HCT116 (cell line): ENCODE results near the gene ABR. TPM values are rescaled to one million over a fixed set of nuclear protein-coding genes. Genes with fewer than 3 reads are reported as not detected.
"Not testable (repeated sequence)": the region's sequence is repeated elsewhere in the genome, so short reads cannot be mapped to it uniquely, and the experiment has no call there.

Source experiments
- ATAC-seq: fragments of 200-7000 bp; cut with Tn5 transposase; 2 replicates; pipeline ENCODE4 v1.9.1; 2020; ENCODE audit warnings: mild to moderate bottlenecking, moderate library complexity
- BruUV-seq: library from RNA; stranded (reverse); fragments of 400-500 nt; replicated peaks from 2 replicates; lab custom pipeline; 2021; lab: Mats Ljungman, UMichigan
- CTCF ChIA-PET: fragments of 300-600 bp; sonication (Branson Sonifier 250); formaldehyde crosslinking; loops from one replicate; lab custom pipeline; 2021; ENCODE audit warnings: antibody characterized with exemption; lab: Charles Lee
- POLR2A ChIA-PET: fragments of 300-600, 350-600 bp; sonication (Branson Sonifier 250); formaldehyde crosslinking; loops from one replicate; lab custom pipeline; 2021; ENCODE audit warnings: antibody characterized with exemption; lab: Charles Lee
- RAD21 ChIA-PET, 2 experiments: fragments of 300-600 bp; sonication (Branson Sonifier 250); formaldehyde crosslinking; loops; one replicate each; lab custom pipeline; 2023; ENCODE audit warnings: low total read pairs in 2 of 2; ENCODE audit not compliant: uncharacterized antibody in 2 of 2, unreplicated experiment in 2 of 2, low non-redundant PET in 1 of 2; lab: Charles Lee
- DNase-seq: peaks from one replicate; pipeline ENCODE4 v3.0.0-alpha.2; 2010; ENCODE audit warnings: low read depth, low spot score
- H2AFZ ChIP-seq: fragments of 200-600 bp; shearing (Covaris generic), sonication (generic); 2 replicates; pipeline ENCODE4 v1.6.1; 2017; ENCODE audit warnings: low read depth, mixed run types, mixed read lengths, antibody characterized with exemption, low read length; ENCODE audit not compliant: poor library complexity, severe bottlenecking
- H3K27ac ChIP-seq: 2 replicates; pipeline ENCODE4 v1.5.1; 2012; ENCODE audit warnings: low read depth, low read length
- H3K27me3 ChIP-seq: fragments of 200-600 bp; sonication (generic); 2 replicates; pipeline ENCODE4 v1.6.1; 2016; ENCODE audit warnings: mixed run types, low read length, mixed read lengths; ENCODE audit not compliant: insufficient read depth
- H3K36me3 ChIP-seq, 2 experiments: fragments of 200-500 bp in 1 of 2; fragments of 200-600 bp in 1 of 2; sonication (Bioruptor generic) in 1 of 2; sonication (generic) in 1 of 2; 2 replicates each; pipeline versions ENCODE4 v1.5.1 to v1.6.1; 2014 to 2016; ENCODE audit warnings: low read length in 2 of 2, inconsistent platforms in 1 of 2, mixed read lengths in 1 of 2, mixed run types in 1 of 2; ENCODE audit not compliant: insufficient read depth in 2 of 2, control insufficient read depth in 1 of 2
- H3K4me1 ChIP-seq, 2 experiments: fragments of 200-600 bp in 1 of 2; sonication (generic) in 1 of 2; 2 replicates each; pipeline versions ENCODE4 v1.5.1 to v1.6.1; 2012 to 2017; ENCODE audit warnings: low read length in 2 of 2, inconsistent platforms in 1 of 2, mild to moderate bottlenecking in 1 of 2, mixed read lengths in 1 of 2, mixed run types in 1 of 2, moderate library complexity in 1 of 2; ENCODE audit not compliant: insufficient read depth in 2 of 2, control insufficient read depth in 1 of 2
- H3K4me2 ChIP-seq: fragments of 200-600 bp; sonication (generic); 2 replicates; pipeline ENCODE4 v1.6.1; 2017; ENCODE audit warnings: mixed run types, low read length, mixed read lengths
- H3K4me3 ChIP-seq, 2 experiments: fragments of 200-600 bp in 1 of 2; sonication (generic) in 1 of 2; replicated peaks in 1 of 2; 2 replicates each; pipeline ENCODE4 v1.5.1; 2011 to 2016; ENCODE audit warnings: low read length in 2 of 2, control low read depth in 1 of 2, low read depth in 1 of 2, mild to moderate bottlenecking in 1 of 2, mixed read lengths in 1 of 2, mixed run types in 1 of 2
- H3K79me2 ChIP-seq: fragments of 200-600 bp; sonication (generic); 2 replicates; pipeline ENCODE4 v1.6.1; 2017; ENCODE audit warnings: mild to moderate bottlenecking, mixed run types, low read length, moderate library complexity, mixed read lengths; ENCODE audit not compliant: insufficient read depth
- H3K9ac ChIP-seq: fragments of 200-600 bp; sonication (generic); 2 replicates; pipeline ENCODE4 v1.6.1; 2016; ENCODE audit warnings: low read length, mixed read lengths
- H3K9me2 ChIP-seq: fragments of 200-600 bp; sonication (generic), shearing (Covaris generic); 2 replicates; pipeline ENCODE4 v1.6.1; 2017; ENCODE audit warnings: mixed run types, mild to moderate bottlenecking, moderate library complexity; ENCODE audit not compliant: insufficient read depth
- H3K9me3 ChIP-seq, 2 experiments: fragments of 200-500 bp in 1 of 2; fragments of 200-600 bp in 1 of 2; sonication (Bioruptor generic) in 1 of 2; sonication (generic) in 1 of 2; 2 replicates each; pipeline ENCODE4 v1.6.1; 2014 to 2017; ENCODE audit warnings: low read length in 2 of 2, mixed read lengths in 2 of 2, inconsistent platforms in 1 of 2, low read depth in 1 of 2, mild to moderate bottlenecking in 1 of 2, mixed run types in 1 of 2, moderate library complexity in 1 of 2; ENCODE audit not compliant: control insufficient read depth in 1 of 2, insufficient read depth in 1 of 2
- H4K20me1 ChIP-seq: fragments of 200-600 bp; sonication (generic), shearing (Covaris generic); 2 replicates; pipeline ENCODE4 v1.6.1; 2017; ENCODE audit warnings: mixed run types, mild to moderate bottlenecking, moderate library complexity; ENCODE audit not compliant: insufficient read depth
- CTCF ChIP-seq, 3 experiments: fragments of 200-600 bp in 1 of 3; sonication (generic) in 1 of 3; IDR thresholded peaks in 2 of 3; conservative IDR thresholded peaks in 1 of 3; 2 replicates each; pipeline ENCODE4 v1.5.1; 2012 to 2017; ENCODE audit warnings: low read depth in 2 of 3, low read length in 2 of 3, antibody characterized with exemption in 1 of 3, borderline replicate concordance in 1 of 3, control low read depth in 1 of 3, mild to moderate bottlenecking in 1 of 3, mixed read lengths in 1 of 3, mixed run types in 1 of 3, moderate library complexity in 1 of 3; ENCODE audit not compliant: insufficient read depth in 1 of 3
- RAD21 ChIP-seq: IDR thresholded peaks from 2 replicates; pipeline ENCODE4 v1.6.1; 2012; ENCODE audit warnings: low read depth, mild to moderate bottlenecking
- SP1 ChIP-seq: IDR thresholded peaks from 2 replicates; pipeline ENCODE4 v1.6.1; 2012; ENCODE audit warnings: low read depth
- intact Hi-C: fragments of 100-400 bp; cut with micrococcal nuclease; formaldehyde crosslinking; loops from 2 replicates; pipeline ENCODE4 v1.10.0; 2022
- total RNA-seq: library from RNA; stranded (reverse); gene quantifications from one replicate; pipeline ENCODE4 v1.2.1, GENCODE V29; 2021; ENCODE audit not compliant: unreplicated experiment

ABR gene
- total RNA-seq, 1 experiment from 2014 or later, result 58.5 TPM

GRCh38 chr17:1122533-1123392, 57.0 kb downstream of the ABR start:
- peaks cover 7 to 13% of the 10 kb centered on the region in 2 experiments; a peak in 3 of 4 replicates for H3K4me1 ChIP-seq
- H2AFZ ChIP-seq, result peak overlapping the region; percentile 8
- H3K9me3 ChIP-seq, result no peaks in the 10 kb centered on the region
- H3K9ac ChIP-seq, result no peak overlapping the region
- intact Hi-C loops, result loop anchor here (1.0 to 5.0 kb wide), 3 partner anchors 25 to 210 kb away; no protein-coding TSS in a partner anchor
- H3K27ac ChIP-seq, result peak overlapping the region; percentile 15; the same call in 1 of the 2 replicates
- H3K4me3 ChIP-seq, result no peak overlapping the region
- H4K20me1 ChIP-seq, result no peaks in the 10 kb centered on the region
- no peaks in the 10 kb centered on the region for H3K27me3 ChIP-seq
- ChIA-PET POLR2A (interaction anchor here (0.7 to 1.0 kb wide), 3 partner anchors 13 to 65 kb away, joined by 3 to 4 read pairs (median 3); no protein-coding TSS in a partner anchor), RAD21 (interaction anchor here (0.7 to 1.8 kb wide), 5 partner anchors 13 to 68 kb away, joined by 3 to 8 read pairs (median 4); no protein-coding TSS in a partner anchor), CTCF (interaction anchor here (0.6 to 2.5 kb wide), 12 partner anchors 12 to 210 kb away, joined by 3 to 29 read pairs (median 4); no protein-coding TSS in a partner anchor)
- peak; percentile 91 for TF ChIP-seq RAD21
- peak; percentile 84 to 88 (median 85); a peak in 5 of 6 replicates for TF ChIP-seq CTCF (IDR thresholded peaks at IDR 0.05 in 2 of 3, conservative IDR thresholded peaks at IDR 0.05 in 1 of 3; ENCODE audit: borderline replicate concordance in 1 of 3, insufficient read depth in 1 of 3, low read depth in 2 of 3, low read length in 2 of 3)
- TF ChIP-seq SP1, result no peak
- ATAC-seq (peak; percentile 98), DNase-seq (peak; percentile 42)
- H3K79me2 ChIP-seq, result no peaks in the 10 kb centered on the region
- H3K9me2 ChIP-seq, result no peaks in the 10 kb centered on the region
- no peaks in the 10 kb centered on the region for H3K36me3 ChIP-seq
- H3K4me2 ChIP-seq, result peak overlapping the region; percentile 45; the same call in 1 of the 2 replicates
- no TSS peak for BruUV-seq

- BruUV-seq, H4K20me1 ChIP-seq, ATAC-seq, H3K79me2 ChIP-seq, H3K9ac ChIP-seq, H2AFZ ChIP-seq, H3K9me3 ChIP-seq, H3K9me2 ChIP-seq, POLR2A ChIA-PET, H3K27ac ChIP-seq, H3K36me3 ChIP-seq, H3K4me3 ChIP-seq, H3K4me2 ChIP-seq, DNase-seq, H3K27me3 ChIP-seq: not testable (repeated sequence)
- intact Hi-C loops, result loop anchor here (5.0 kb wide), 1 partner anchor 211 kb away; no protein-coding TSS in a partner anchor
- H3K4me1 ChIP-seq, result peaks cover 7 to 16% of the 10 kb centered on the region in 2 experiments; a peak in 3 of 4 replicates
- CTCF ChIA-PET, result interaction anchor here (1.6 to 2.5 kb wide), 5 partner anchors 27 to 211 kb away, joined by 4 to 29 read pairs (median 18); no protein-coding TSS in a partner anchor
- RAD21 ChIA-PET, result interaction anchor here in 1 of 2 experiments (1.8 kb wide), 1 partner anchor 63 kb away, joined by 8 read pairs; no protein-coding TSS in a partner anchor
Observed at GRCh38 chr17:1121442-1121817, 58.4 kb downstream of the ABR start.
